NCI-H2029 (cell line): ENCODE data around the gene EEF2K.

Source experiments
- DNase-seq: peaks from one replicate; lab custom pipeline; 2025; lab: John Stamatoyannopoulos, UW

EEF2K gene

GRCh38 chr16:22336581-22336980 is 130.5 kb downstream of the EEF2K start:
- no peak for DNase-seq

GRCh38 chr16:22337045-22337444 is 131.0 kb downstream of the EEF2K start:
- DNase-seq: no peak

- DNase-seq: no peak
Measured at GRCh38 chr16:22337849-22338635, 132.0 kb downstream of the EEF2K start.
